CMK (cell line): ENCODE data around the gene SLC27A6.
"Not testable (repeated sequence)": the region's sequence is repeated elsewhere in the genome, so short reads cannot be mapped to it uniquely, and the experiment has no call there.

Source experiments
- DNase-seq: peaks from one replicate; pipeline ENCODE4 v3.0.0-alpha.2; 2010; ENCODE audit warnings: low read depth

SLC27A6 gene

GRCh38 chr5:129001841-129002526 lies 36.7 kb downstream of the SLC27A6 start:
- no peak for DNase-seq

- DNase-seq, result no peak
Observed at GRCh38 chr5:129002527-129002842, 37.2 kb downstream of the SLC27A6 start.

- no peak for DNase-seq
Observed at GRCh38 chr5:129003232-129003631, 37.9 kb downstream of the SLC27A6 start.

- no peak for DNase-seq
Observed at GRCh38 chr5:129014185-129014584, 48.9 kb downstream of the SLC27A6 start.

DNA sequence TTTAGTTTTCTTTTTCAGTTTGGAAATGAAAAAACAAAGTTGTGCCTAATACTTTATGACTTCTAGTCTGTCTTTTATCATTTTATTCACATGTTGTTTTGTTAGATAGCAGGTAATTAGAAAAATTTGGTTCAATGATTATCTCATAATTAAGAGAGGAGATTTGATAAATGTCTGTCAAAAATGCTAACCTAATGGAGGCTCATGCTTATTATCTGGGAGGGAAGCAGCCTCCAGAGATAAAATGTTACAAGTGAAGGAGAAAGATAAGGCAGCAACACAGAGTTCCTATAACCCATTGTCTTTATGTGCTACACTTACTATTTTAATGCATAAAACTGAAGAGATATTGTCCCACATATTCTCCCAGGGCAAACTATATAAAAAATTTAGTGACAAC lies 53.5 kb downstream of the SLC27A6 start:
- DNase-seq, result no peak

- DNase-seq, result no peak
Observed at GRCh38 chr5:129019401-129019908, 54.2 kb downstream of the SLC27A6 start.

DNA sequence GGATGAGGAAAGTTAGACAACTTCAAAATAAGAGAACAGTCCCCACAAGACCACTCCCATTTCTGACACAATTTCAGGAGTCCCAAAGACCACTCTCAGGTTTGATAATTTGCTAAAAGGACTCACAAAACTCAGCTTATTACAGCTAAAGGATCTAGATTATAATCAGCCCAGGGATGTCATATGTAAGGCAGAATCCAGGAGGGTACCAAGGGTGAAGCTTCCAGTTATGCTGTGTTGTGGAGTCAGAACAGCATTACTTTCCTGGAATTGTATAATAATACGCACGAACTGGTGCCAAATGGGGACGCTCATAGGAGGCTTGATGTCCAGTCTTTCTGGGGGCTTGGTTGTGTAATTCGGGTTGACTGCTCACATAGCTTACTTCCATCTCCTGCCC lies 55.4 kb downstream of the SLC27A6 start:
- DNase-seq, result no peak

- no peak for DNase-seq
Observed at GRCh38 chr5:129021744-129022143, 56.5 kb downstream of the SLC27A6 start.

DNA sequence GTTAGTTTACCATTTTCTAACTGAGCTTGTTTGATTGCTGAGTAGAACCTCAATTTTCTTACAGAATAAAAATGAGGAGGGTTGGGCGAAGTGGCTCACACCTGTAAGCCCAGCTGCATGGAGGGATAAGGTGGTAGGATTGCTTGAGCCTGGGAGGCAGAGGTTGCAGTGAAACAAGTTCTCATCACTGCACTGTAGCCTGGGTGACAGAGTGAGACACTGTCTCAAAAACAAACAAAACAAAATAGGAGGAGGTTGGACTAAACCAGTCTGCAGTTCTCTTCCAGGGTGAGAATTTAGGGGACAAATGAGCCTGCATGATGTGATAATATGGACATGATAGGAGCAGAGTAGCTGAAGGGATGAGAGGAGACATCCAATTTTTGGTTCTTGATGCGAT lies 57.3 kb downstream of the SLC27A6 start:
- no peak for DNase-seq

GRCh38 chr5:129027260-129027659 lies 62.0 kb downstream of the SLC27A6 start:
- DNase-seq, result no peak

- DNase-seq, result no peak
Observed at GRCh38 chr5:129031886-129032683, 66.8 kb downstream of the SLC27A6 start.

GRCh38 chr5:129036257-129036656 lies 71.0 kb downstream of the SLC27A6 start:
- not testable (repeated sequence) for DNase-seq

- DNase-seq, result no peak
Observed at GRCh38 chr5:129041196-129041881, 76.1 kb downstream of the SLC27A6 start.

DNA sequence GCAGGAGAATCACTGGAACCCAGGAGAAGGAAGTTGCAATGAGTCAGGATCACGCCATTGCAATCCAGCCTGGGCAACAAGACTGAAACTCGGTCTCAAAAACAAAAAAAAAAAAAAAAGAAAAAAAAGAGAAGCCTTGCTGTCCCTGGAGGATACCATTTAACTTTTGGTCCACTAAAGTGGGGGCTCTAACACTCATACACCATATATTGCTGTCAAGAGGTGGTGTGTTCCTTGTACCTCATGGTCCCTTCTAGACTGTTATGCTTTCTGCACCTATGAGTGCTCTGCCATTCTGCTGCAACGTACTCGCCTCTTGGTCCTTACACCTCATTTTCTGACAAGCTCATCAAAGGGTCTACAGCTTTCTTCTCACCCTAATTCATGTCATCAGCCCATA lies 77.0 kb downstream of the SLC27A6 start:
- no peak for DNase-seq

GRCh38 chr5:129043894-129044293 lies 78.6 kb downstream of the SLC27A6 start:
- no peak for DNase-seq

- no peak for DNase-seq
Observed at GRCh38 chr5:129046151-129046550, 80.9 kb downstream of the SLC27A6 start.

- no peak for DNase-seq
Observed at GRCh38 chr5:129048509-129048908, 83.2 kb downstream of the SLC27A6 start.

DNA sequence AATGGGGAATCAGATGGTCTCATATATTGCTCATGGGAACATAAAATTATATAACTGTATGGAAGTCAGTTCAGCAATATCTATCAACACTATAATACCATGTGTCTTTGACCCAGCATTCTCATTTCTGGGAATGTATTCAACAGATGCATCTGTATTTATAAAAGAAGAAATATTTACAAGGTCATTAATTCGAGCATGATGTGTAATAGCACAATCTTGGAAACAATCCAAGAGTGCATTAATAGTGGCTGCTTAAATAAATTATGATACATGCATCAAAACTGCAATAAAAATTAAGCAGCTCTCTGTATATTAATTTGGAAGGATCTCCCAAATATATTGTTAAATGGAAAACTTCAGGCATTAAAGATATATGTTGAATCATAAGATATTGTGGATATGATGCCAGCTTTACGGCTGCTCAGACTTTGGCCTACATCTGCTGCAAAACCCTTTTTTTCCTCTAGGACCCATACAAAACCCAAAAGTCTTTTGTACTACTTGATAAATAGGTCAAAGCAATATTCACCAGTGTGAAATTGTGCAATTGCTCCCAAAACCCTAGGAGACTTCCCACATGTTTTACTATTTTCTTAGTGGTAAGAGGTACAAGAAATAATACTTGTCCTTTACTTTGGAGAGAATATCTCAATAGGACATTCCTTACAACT lies 84.0 kb downstream of the SLC27A6 start:
- DNase-seq, result no peak

DNA sequence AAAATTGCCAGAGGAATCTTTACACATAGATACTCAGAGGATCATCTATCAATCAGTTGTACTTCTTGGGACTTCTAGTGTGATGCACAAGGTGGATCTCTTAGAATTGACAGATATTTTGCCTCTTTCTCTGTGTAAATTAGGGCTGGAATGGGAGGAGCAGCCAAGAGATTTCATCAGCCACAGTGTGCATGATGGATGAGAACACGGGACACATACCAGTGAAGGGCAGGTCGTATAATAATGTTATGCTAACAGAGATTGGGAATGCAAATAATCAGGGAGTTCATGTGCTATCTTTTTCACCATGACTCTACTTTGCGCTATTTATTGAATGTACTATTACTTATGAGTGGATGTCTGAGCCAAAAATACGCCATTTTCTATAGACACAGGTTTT lies 86.0 kb downstream of the SLC27A6 start:
- DNase-seq, result no peak

GRCh38 chr5:129053438-129053837 lies 88.2 kb downstream of the SLC27A6 start:
- no peak for DNase-seq

DNA sequence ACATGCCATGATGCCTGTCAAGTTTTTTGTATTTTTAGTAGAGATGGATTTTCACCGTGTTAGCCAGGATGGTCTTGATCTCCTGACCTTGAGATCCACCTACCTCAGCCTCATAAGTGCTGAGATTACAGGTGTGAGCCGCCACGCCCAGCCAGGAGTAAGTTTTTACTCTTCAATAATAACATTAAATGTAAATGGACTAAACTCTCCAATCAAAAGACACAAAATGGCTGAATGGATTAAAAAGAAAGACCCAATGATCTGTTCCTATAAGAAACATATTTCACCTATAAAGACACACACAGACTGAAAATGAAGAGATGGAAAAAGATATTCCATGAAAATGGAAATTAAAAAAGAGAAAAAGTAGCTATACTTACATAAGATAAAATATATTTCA lies 92.0 kb downstream of the SLC27A6 start:
- DNase-seq, result no peak

GRCh38 chr5:129061849-129062248 lies 96.6 kb downstream of the SLC27A6 start:
- DNase-seq, result no peak
